Osteoblast (primary cell): ENCODE data around the gene PTCD2. TPM values are rescaled to one million over a fixed set of nuclear protein-coding genes. Genes with fewer than 3 reads are reported as not detected.

Source experiments
- DNase-seq: peaks from one replicate; pipeline ENCODE4 v3.0.0; 2011; ENCODE audit warnings: low spot score, mixed read lengths; ENCODE audit not compliant: insufficient read length; ENCODE audit errors: missing footprints
- H2AFZ ChIP-seq: 2 replicates; pipeline ENCODE4 v1.6.0; 2011; ENCODE audit warnings: mild to moderate bottlenecking, low read length
- H3K27ac ChIP-seq: 2 replicates; pipeline ENCODE4 v1.5.1; 2011; ENCODE audit warnings: mild to moderate bottlenecking, low read depth, low read length, moderate library complexity
- H3K27me3 ChIP-seq: 2 replicates; pipeline ENCODE4 v1.6.0; 2012; ENCODE audit warnings: mild to moderate bottlenecking, control low read depth, inconsistent platforms, low read length, moderate library complexity; ENCODE audit not compliant: insufficient read depth
- H3K36me3 ChIP-seq: 2 replicates; pipeline ENCODE4 v1.5.1; 2011; ENCODE audit warnings: mild to moderate bottlenecking, low read length, control low read depth, moderate library complexity; ENCODE audit not compliant: insufficient read depth
- H3K4me1 ChIP-seq: 2 replicates; pipeline ENCODE4 v1.5.1; 2011; ENCODE audit warnings: mild to moderate bottlenecking, low read length, control low read depth, moderate library complexity; ENCODE audit not compliant: insufficient read depth
- H3K4me2 ChIP-seq: 2 replicates; pipeline ENCODE4 v1.6.0; 2011; ENCODE audit warnings: mild to moderate bottlenecking, low read length; ENCODE audit not compliant: insufficient read depth
- H3K4me3 ChIP-seq: fragments of 200-600 bp; sonication (generic); 3 replicates; pipeline ENCODE4 v1.5.1; 2012; ENCODE audit warnings: mild to moderate bottlenecking, low read length, inconsistent platforms; ENCODE audit not compliant: insufficient read depth
- H3K79me2 ChIP-seq: 2 replicates; pipeline ENCODE4 v1.6.0; 2012; ENCODE audit warnings: mild to moderate bottlenecking, low read length, control low read depth, inconsistent platforms; ENCODE audit not compliant: insufficient read depth
- H3K9me3 ChIP-seq: 2 replicates; pipeline ENCODE4 v1.5.1; 2011; ENCODE audit warnings: low read depth, low read length, control low read depth
- H4K20me1 ChIP-seq: 2 replicates; pipeline ENCODE4 v1.6.0; 2012; ENCODE audit warnings: mild to moderate bottlenecking, low read length, control low read depth; ENCODE audit not compliant: insufficient read depth
- CTCF ChIP-seq: IDR thresholded peaks from 2 replicates; pipeline ENCODE4 v1.5.1; 2011; ENCODE audit warnings: mild to moderate bottlenecking, low read depth, low read length, moderate library complexity; ENCODE audit errors: extremely low read depth
- total RNA-seq: library from RNA; depleted of rRNA; stranded (reverse); fragments of >200 nt; gene quantifications from 2 replicates; pipeline ENCODE4 v1.2.3, GENCODE V29; 2012

Gene PTCD2
- total RNA-seq, 1 donor, result 8.3 TPM

DNA sequence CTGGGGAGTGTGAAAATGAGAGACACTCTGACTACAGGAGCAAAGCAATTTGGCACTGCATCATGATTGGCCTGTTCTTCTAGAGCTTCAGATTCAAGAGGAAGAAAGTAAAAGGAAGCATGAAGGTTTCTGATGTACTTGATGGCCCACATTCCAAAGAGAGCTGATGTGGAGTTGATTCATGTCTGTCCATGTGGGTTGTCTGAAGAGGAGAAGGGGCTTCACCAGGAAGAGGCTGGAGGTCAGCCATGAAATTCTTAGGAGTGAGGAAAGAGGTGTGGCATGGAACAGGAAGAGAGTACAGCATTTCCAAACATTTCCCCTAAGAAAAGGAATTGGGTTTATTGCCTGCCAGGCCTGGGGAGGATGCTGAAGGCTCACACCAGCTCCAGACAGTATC, 70.7 kb downstream of the PTCD2 start:
- H2AFZ ChIP-seq, result peak overlapping the region; percentile 71
- DNase-seq, result no peak
- no peaks in the 10 kb centered on the region for H4K20me1 ChIP-seq
- no peaks in the 10 kb centered on the region for H3K36me3 ChIP-seq
- no peak overlapping the region for H3K27ac ChIP-seq
- no peaks in the 10 kb centered on the region for H3K9me3 ChIP-seq
- peaks cover 50% of the 10 kb centered on the region for H3K4me1 ChIP-seq
- no peaks in the 10 kb centered on the region for H3K27me3 ChIP-seq
- H3K4me2 ChIP-seq, result no peak overlapping the region
- no peak for TF ChIP-seq CTCF
- no peak overlapping the region for H3K4me3 ChIP-seq
- no peaks in the 10 kb centered on the region for H3K79me2 ChIP-seq

DNA sequence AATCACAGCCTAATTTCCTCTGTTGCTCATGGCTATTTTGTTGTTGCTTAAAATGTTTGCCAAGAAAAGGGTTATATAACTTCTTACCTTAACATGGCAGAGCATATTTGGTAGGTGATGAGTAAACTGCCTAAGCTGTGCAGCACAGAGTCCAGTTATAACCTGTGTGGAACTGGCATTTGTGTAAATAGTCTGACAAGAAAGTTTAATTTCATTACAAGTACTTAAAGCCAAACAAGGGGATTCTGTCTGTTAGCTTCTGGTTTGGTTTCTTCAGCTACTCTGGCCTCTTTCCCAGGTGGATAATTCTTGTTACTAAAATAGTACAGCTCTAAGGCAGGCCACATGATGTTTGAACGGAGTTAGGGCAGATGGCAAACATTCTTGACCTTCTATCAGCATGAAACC, 72.2 kb downstream of the PTCD2 start:
- peak overlapping the region; percentile 9 for H3K4me2 ChIP-seq
- no peaks in the 10 kb centered on the region for H3K36me3 ChIP-seq
- H3K27ac ChIP-seq, result peak overlapping the region; percentile 23
- no peaks in the 10 kb centered on the region for H3K9me3 ChIP-seq
- H3K4me3 ChIP-seq, result no peak overlapping the region
- no peaks in the 10 kb centered on the region for H3K79me2 ChIP-seq
- no peaks in the 10 kb centered on the region for H3K27me3 ChIP-seq
- no peaks in the 10 kb centered on the region for H4K20me1 ChIP-seq
- peaks cover 45% of the 10 kb centered on the region for H3K4me1 ChIP-seq
- no peak for TF ChIP-seq CTCF
- peak overlapping the region; percentile 69 for H2AFZ ChIP-seq
- no peak for DNase-seq

GRCh38 chr5:72393052-72393451, 72.9 kb downstream of the PTCD2 start:
- H3K36me3 ChIP-seq, result no peaks in the 10 kb centered on the region
- H3K79me2 ChIP-seq, result no peaks in the 10 kb centered on the region
- no peak for TF ChIP-seq CTCF
- H4K20me1 ChIP-seq, result no peaks in the 10 kb centered on the region
- H3K27ac ChIP-seq, result no peak overlapping the region
- no peaks in the 10 kb centered on the region for H3K27me3 ChIP-seq
- H3K9me3 ChIP-seq, result no peaks in the 10 kb centered on the region
- no peak overlapping the region for H3K4me2 ChIP-seq
- H3K4me3 ChIP-seq, result no peak overlapping the region
- H3K4me1 ChIP-seq, result peaks cover 38% of the 10 kb centered on the region
- no peak overlapping the region for H2AFZ ChIP-seq
- DNase-seq, result no peak

- no peak overlapping the region for H3K4me2 ChIP-seq
- no peak overlapping the region for H3K27ac ChIP-seq
- no peaks in the 10 kb centered on the region for H3K36me3 ChIP-seq
- H3K4me1 ChIP-seq, result peaks cover 24% of the 10 kb centered on the region
- H4K20me1 ChIP-seq, result no peaks in the 10 kb centered on the region
- no peak overlapping the region for H3K4me3 ChIP-seq
- no peak for DNase-seq
- TF ChIP-seq CTCF, result peak; percentile 41
- H2AFZ ChIP-seq, result peak overlapping the region; percentile 48
- no peaks in the 10 kb centered on the region for H3K9me3 ChIP-seq
- H3K27me3 ChIP-seq, result no peaks in the 10 kb centered on the region
- H3K79me2 ChIP-seq, result no peaks in the 10 kb centered on the region
These were observed 74.5 kb downstream of the PTCD2 start for GRCh38 chr5:72394688-72395087.
